Caki2 (cell line): ENCODE measurements around the gene SLC25A12. TPM values are rescaled to one million over a fixed set of nuclear protein-coding genes. Genes with fewer than 3 reads are reported as not detected.
"Not testable (repeated sequence)": the region's sequence is repeated elsewhere in the genome, so short reads cannot be mapped to it uniquely, and the experiment has no call there.

Experiments used
- DNase-seq: peaks from one replicate; pipeline ENCODE4 v3.0.0-alpha.2; 2015; ENCODE audit warnings: low read depth
- in situ Hi-C: cut with HindIII; loops from 2 replicates; pipeline ENCODE4 v1.10.0; 2016; ENCODE audit warnings: low sequenced_read_pairs, low pct_unique_long_range_greater_than_20kb, mixed read lengths
- total RNA-seq: library from RNA; depleted of rRNA; stranded (reverse); fragments of >200 nt; shearing (Covaris generic); gene quantifications from 2 replicates; pipeline ENCODE4 v1.2.3, GENCODE V29; 2014; ENCODE audit warnings: low replicate concordance

Gene SLC25A12
- total RNA-seq, 1 experiment from 2014 or later: 19.3 TPM

- DNase-seq: no peak
- in situ Hi-C loops: no loop called here
These were observed 52.0 kb downstream of the SLC25A12 start for GRCh38 chr2:171841996-171842395.

GRCh38 chr2:171837736-171838135, 56.3 kb downstream of the SLC25A12 start:
- in situ Hi-C loops: no loop called here
- DNase-seq: no peak

- in situ Hi-C loops: no loop called here
- no peak for DNase-seq
These were observed 57.7 kb downstream of the SLC25A12 start for GRCh38 chr2:171836146-171836910.

- no peak for DNase-seq
- in situ Hi-C loops: no loop called here
These were observed 58.7 kb downstream of the SLC25A12 start for GRCh38 chr2:171835386-171835785.

- no peak for DNase-seq
- in situ Hi-C loops: no loop called here
These were observed 59.8 kb downstream of the SLC25A12 start for GRCh38 chr2:171834286-171834685.

- in situ Hi-C loops: no loop called here
- DNase-seq: no peak
These were observed 61.6 kb downstream of the SLC25A12 start for GRCh38 chr2:171832489-171832888.

GRCh38 chr2:171830039-171830438, 64.0 kb downstream of the SLC25A12 start:
- DNase-seq: no peak
- in situ Hi-C loops: no loop called here

GRCh38 chr2:171824086-171824485, 70.0 kb downstream of the SLC25A12 start:
- no peak for DNase-seq
- in situ Hi-C loops: no loop called here

GRCh38 chr2:171822525-171823322, 71.3 kb downstream of the SLC25A12 start:
- in situ Hi-C loops: no loop called here
- DNase-seq: no peak

- DNase-seq: no peak
- in situ Hi-C loops: no loop called here
These were observed 74.6 kb downstream of the SLC25A12 start for GRCh38 chr2:171819453-171819852.

- DNase-seq: no peak
- in situ Hi-C loops: no loop called here
These were observed 79.2 kb downstream of the SLC25A12 start for GRCh38 chr2:171814883-171815282.

- no peak for DNase-seq
- in situ Hi-C loops: no loop called here
These were observed 79.9 kb downstream of the SLC25A12 start for GRCh38 chr2:171814174-171814573.

- in situ Hi-C loops: no loop called here
- no peak for DNase-seq
These were observed 80.3 kb downstream of the SLC25A12 start for GRCh38 chr2:171813729-171814128.

GRCh38 chr2:171813126-171813525, 80.9 kb downstream of the SLC25A12 start:
- in situ Hi-C loops: no loop called here
- DNase-seq: no peak

GRCh38 chr2:171811245-171811628, 82.8 kb downstream of the SLC25A12 start:
- in situ Hi-C loops: no loop called here
- DNase-seq: peak; percentile 31

GRCh38 chr2:171810422-171811244, 83.4 kb downstream of the SLC25A12 start:
- DNase-seq: no peak
- in situ Hi-C loops: no loop called here

- in situ Hi-C loops, DNase-seq: not testable (repeated sequence)
These were observed 85.2 kb downstream of the SLC25A12 start for GRCh38 chr2:171808885-171809284.

- no peak for DNase-seq
- in situ Hi-C loops: no loop called here
These were observed 86.1 kb downstream of the SLC25A12 start for GRCh38 chr2:171807831-171808393.
